Heart left ventricle (tissue), 13 donors: ENCODE data around the gene SLC10A7.

ENCODE experiments used
- POLR2A ChIP-seq, 2 donors: fragments of 450-650 bp; IDR thresholded peaks; one replicate each; pipeline ENCODE4 v1.6.1; 2017; ENCODE audit warnings: antibody characterized with exemption in 2 of 2, mild to moderate bottlenecking in 2 of 2, moderate library complexity in 2 of 2
- TF ChIP-seq, protein P1 (sequence below), 12 donors: fragments of 200-600 bp; sonication (generic) in 4 of 12; IDR thresholded peaks; one replicate each; pipeline versions ENCODE4 v1.5.0 to v1.8.0; 2018 to 2022; ENCODE audit warnings: antibody characterized with exemption in 12 of 12, mild to moderate bottlenecking in 5 of 12
- donor health status: ischemic (EF 13 %, LVEDD 7.1; RV severe dilation, severe dysfunction).
- donor health status: DM: no; HTN: yes; CAD: no.
- donor health status: DM: no; HTN: no; CAD: no.
- donor health status: ischemic (EF 25% LVEDD 6.9; RV normal size, moderate dysfunction).
- donor health status: ischemic (EF 25% LVEDD 5.7; RV mildly dilated, moderate dysfunction).
- donor health status: ischemic (EF 35%, LVEDD 5.7; RV mildly dilated, moderate dysfunction).
- donor health status: nonischemic (EF 11% LVEDD 7.7; RV severe dilation, severe dysfunction).
- donor health status: DM: yes; HTN: yes; CAD: no.
- donor health status: PGD.
- donor health status: ischemic (EF 29% LVEDD 5.4; RV normal size, mild dysfunction).
- donor health status: nonischemic (EF 23%, LVEDD 6.1; RV moderate dilation, normal function).

DNA sequence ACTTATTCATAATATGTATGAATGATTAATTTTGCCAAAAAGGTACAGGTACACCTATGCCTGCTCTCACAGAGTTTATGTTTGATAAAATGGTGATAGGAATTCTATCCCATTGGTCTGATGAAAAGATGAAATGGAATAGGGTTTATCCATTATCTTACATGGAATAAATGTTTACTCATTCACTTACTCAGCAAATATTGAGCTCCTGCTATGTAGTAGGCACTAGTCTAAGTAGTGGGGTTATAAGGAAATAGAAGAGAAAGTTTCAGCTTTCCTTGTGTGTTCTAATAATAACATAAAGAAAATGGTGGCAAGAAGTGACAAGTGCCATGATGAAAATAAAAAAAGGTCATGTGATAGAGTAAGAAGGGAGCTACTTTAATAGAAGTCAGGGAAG, 12.4 kb upstream of the SLC10A7 start:
- TF ChIP-seq, protein P1, sequence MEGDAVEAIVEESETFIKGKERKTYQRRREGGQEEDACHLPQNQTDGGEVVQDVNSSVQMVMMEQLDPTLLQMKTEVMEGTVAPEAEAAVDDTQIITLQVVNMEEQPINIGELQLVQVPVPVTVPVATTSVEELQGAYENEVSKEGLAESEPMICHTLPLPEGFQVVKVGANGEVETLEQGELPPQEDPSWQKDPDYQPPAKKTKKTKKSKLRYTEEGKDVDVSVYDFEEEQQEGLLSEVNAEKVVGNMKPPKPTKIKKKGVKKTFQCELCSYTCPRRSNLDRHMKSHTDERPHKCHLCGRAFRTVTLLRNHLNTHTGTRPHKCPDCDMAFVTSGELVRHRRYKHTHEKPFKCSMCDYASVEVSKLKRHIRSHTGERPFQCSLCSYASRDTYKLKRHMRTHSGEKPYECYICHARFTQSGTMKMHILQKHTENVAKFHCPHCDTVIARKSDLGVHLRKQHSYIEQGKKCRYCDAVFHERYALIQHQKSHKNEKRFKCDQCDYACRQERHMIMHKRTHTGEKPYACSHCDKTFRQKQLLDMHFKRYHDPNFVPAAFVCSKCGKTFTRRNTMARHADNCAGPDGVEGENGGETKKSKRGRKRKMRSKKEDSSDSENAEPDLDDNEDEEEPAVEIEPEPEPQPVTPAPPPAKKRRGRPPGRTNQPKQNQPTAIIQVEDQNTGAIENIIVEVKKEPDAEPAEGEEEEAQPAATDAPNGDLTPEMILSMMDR (IDR thresholded peaks at IDR 0.05), result no peak
- no peak for TF ChIP-seq POLR2A (IDR thresholded peaks at IDR 0.05)
